GM12864 (cell line): ENCODE measurements around the gene SPTBN4.

Experiments
- DNase-seq: peaks from one replicate; pipeline ENCODE4 v3.0.0-alpha.2; 2011; ENCODE audit warnings: low read depth
- H3K4me3 ChIP-seq: 2 replicates; pipeline ENCODE4 v1.5.1; 2011; ENCODE audit warnings: mild to moderate bottlenecking, low read depth, low read length, control low read depth
- CTCF ChIP-seq: IDR thresholded peaks from 2 replicates; pipeline ENCODE4 v1.5.1; 2011; ENCODE audit warnings: low read depth, mild to moderate bottlenecking, moderate library complexity, low read length, control low read depth, inconsistent platforms; ENCODE audit errors: missing control alignments

The SPTBN4 gene

GRCh38 chr19:40597329-40597838 is 130.6 kb downstream of the SPTBN4 start:
- DNase-seq: no peak
- H3K4me3 ChIP-seq: no peak overlapping the region
- no peak for TF ChIP-seq CTCF

- TF ChIP-seq CTCF: peak; percentile 93
- H3K4me3 ChIP-seq: no peak overlapping the region
- DNase-seq: no peak
Observed at GRCh38 chr19:40598121-40598917, 131.5 kb downstream of the SPTBN4 start.

- no peak overlapping the region for H3K4me3 ChIP-seq
- no peak for DNase-seq
- no peak for TF ChIP-seq CTCF
Observed at GRCh38 chr19:40598918-40599307, 132.1 kb downstream of the SPTBN4 start.

GRCh38 chr19:40599331-40599901 is 132.6 kb downstream of the SPTBN4 start:
- no peak overlapping the region for H3K4me3 ChIP-seq
- no peak for TF ChIP-seq CTCF
- DNase-seq: no peak

- no peak for DNase-seq
- H3K4me3 ChIP-seq: no peak overlapping the region
- TF ChIP-seq CTCF: no peak
Observed at GRCh38 chr19:40599902-40600569, 133.2 kb downstream of the SPTBN4 start.

DNA sequence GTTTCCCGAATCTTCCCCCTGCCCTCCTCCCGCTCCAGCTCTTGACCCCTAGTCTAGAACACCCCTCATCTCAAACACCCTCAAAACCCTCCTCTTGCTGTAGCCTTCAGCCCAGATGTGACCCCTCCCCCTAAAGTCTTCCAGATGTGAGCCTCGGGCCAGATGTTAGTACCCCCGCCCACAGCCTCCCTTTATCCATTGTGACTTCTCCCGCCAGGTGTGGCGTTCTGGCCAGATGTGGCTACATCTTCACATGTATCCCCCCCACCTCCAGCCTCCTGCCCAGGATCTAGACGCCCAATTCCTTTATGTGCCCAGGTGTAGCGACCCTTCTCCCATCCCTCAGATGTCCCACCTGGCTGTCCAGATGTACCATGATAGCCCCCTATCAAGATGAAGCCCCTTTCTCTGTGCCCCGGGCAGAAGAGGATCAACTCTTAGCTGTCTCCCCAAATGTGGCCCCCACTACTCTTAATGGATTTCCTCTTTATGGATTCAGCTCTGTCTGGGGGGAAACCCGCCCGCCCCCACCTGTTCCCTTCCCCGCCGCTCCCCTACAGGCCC is 133.9 kb downstream of the SPTBN4 start:
- H3K4me3 ChIP-seq: no peak overlapping the region
- TF ChIP-seq CTCF: no peak
- no peak for DNase-seq
